SK-N-SH treated with all-trans-retinoic acid at 6 μM for 48 hours (cell line): ENCODE results near the gene DMD.

Experiments
- CSDC2 ChIP-seq: fragments of 250-450 bp; sonication (Bioruptor Pico); IDR thresholded peaks from 2 replicates; pipeline ENCODE4 v1.5.0; 2020; ENCODE audit warnings: mild to moderate bottlenecking, moderate library complexity
- ISL1 ChIP-seq: fragments of 250-450 bp; sonication (Bioruptor Pico); IDR thresholded peaks from 2 replicates; pipeline ENCODE4 v2.1.2; 2022; ENCODE audit warnings: mild to moderate bottlenecking, moderate library complexity
- ZNF565 ChIP-seq: fragments of 450-650 bp; formaldehyde crosslinking; conservative IDR thresholded peaks from 2 replicates; pipeline ENCODE4 v1.5.0; 2020; ENCODE audit warnings: low read depth, mild to moderate bottlenecking, moderate library complexity

DNA sequence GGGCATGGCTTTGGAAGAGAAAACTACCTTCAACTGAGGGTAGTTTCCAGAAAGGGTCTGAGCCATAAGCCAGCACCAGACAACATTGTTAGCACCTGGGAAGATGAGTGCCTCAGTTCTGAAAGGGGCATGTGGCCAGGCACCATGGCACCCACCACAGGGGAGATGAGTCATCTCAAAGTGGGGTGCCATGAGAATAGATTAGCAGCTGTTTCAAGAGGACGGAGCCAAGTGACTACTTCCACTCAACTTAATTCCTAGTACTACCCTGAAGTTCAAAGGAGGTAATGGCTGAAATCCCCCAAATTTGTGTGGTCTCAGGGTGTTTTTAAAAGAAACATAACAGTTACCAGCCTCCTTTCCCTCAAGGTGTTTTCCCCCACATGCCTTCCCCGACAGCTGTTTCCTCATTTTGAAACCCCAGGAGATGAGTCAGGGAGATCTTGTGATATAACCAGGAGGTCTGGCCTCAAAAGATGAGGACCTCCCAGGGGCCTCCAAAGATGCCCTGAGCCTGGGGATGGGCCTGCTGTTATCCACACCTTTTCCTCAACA is 2111.7 kb downstream of the DMD start:
- TF ChIP-seq ZNF565 (CRISPR knock-in tag) (no peak), ISL1 (CRISPR knock-in tag) (no peak), CSDC2 (CRISPR knock-in tag) (no peak)
